Lung (tissue), 12 donors: ENCODE measurements around the gene TP53BP2. TPM values are rescaled to one million over a fixed set of nuclear protein-coding genes. Genes with fewer than 3 reads are reported as not detected.

Experiments
- ATAC-seq: fragments of 200-7000 bp; cut with Tn5 transposase; one replicate; pipeline ENCODE4 v1.9.1; 2020; ENCODE audit warnings: moderate number of reproducible peaks; ENCODE audit not compliant: insufficient read depth, low FRiP score
- DNase-seq, 3 donors: peaks; one replicate each; pipeline ENCODE4 v3.0.0-alpha.2; 2013 to 2017
- H3K27ac ChIP-seq, 2 donors: one replicate each; pipeline ENCODE4 v1.5.1; 2013; ENCODE audit warnings: mild to moderate bottlenecking in 2 of 2, moderate library complexity in 2 of 2, control low read depth in 1 of 2, inconsistent platforms in 1 of 2, low read depth in 1 of 2, low read length in 1 of 2
- H3K27me3 ChIP-seq, 3 donors: one replicate each; pipeline ENCODE4 v1.5.1; 2013; ENCODE audit warnings: low read length in 2 of 3; ENCODE audit not compliant: control insufficient read depth in 3 of 3, insufficient read depth in 3 of 3
- H3K36me3 ChIP-seq, 4 donors: one replicate each; pipeline ENCODE4 v1.5.1; 2013; ENCODE audit warnings: low read length in 4 of 4, mild to moderate bottlenecking in 1 of 4, moderate library complexity in 1 of 4; ENCODE audit not compliant: control insufficient read depth in 4 of 4, insufficient read depth in 4 of 4
- H3K4me1 ChIP-seq, 5 donors: one replicate each; pipeline ENCODE4 v1.5.1; 2013; ENCODE audit warnings: low read length in 5 of 5, mild to moderate bottlenecking in 2 of 5, moderate library complexity in 1 of 5; ENCODE audit not compliant: control insufficient read depth in 5 of 5, insufficient read depth in 5 of 5
- H3K4me3 ChIP-seq: one replicate; pipeline ENCODE4 v1.5.1; 2013; ENCODE audit warnings: mild to moderate bottlenecking, control low read depth, moderate library complexity
- H3K9ac ChIP-seq, 2 donors: one replicate each; pipeline ENCODE4 v1.5.1; 2013; ENCODE audit warnings: low read length in 2 of 2, control low read depth in 1 of 2; ENCODE audit not compliant: insufficient read depth in 1 of 2
- H3K9me3 ChIP-seq, 4 donors: one replicate each; pipeline ENCODE4 v1.5.1; 2013; ENCODE audit warnings: low read length in 3 of 4, mild to moderate bottlenecking in 1 of 4, moderate library complexity in 1 of 4; ENCODE audit not compliant: control insufficient read depth in 4 of 4, insufficient read depth in 3 of 4
- CTCF ChIP-seq: IDR thresholded peaks from 2 replicates; pipeline ENCODE4 v1.5.1; 2012; ENCODE audit warnings: mild to moderate bottlenecking; ENCODE audit errors: control extremely low read depth, extremely low read depth
- WGBS, 2 donors: extraction: QIAGEN DNeasy Blood & Tissue Kit; methylation state at CpG; one replicate each; pipeline ENCODE4 v1.1.7; 2013; 5-methylcytosine and 5-hydroxymethylcytosine counted together
- polyA plus RNA-seq, 2 donors: library from polyadenylated mRNA; stranded (reverse); fragments of 200-250 nt; gene quantifications; one replicate each; pipeline ENCODE4 v1.2.1, GENCODE V29; 2013
- total RNA-seq, 2 donors: library from RNA; depleted of rRNA in 1 of 2; stranded (reverse); fragments of >200 nt in 1 of 2; gene quantifications; one replicate each; pipeline ENCODE4 v1.2.1, GENCODE V29; 2014 to 2021
- donor health status: control.
- donor health status: control.
- donor health status: Bipolar disorder and iron deficiency.
- donor health status: healthy.
- donor health status: DM: yes; HTN: yes; CAD: no.

Gene TP53BP2
- total and polyA plus RNA-seq, 4 donors, result 11.5 to 94.2 (median 45.7) TPM

GRCh38 chr1:223733898-223734852 is 111.6 kb downstream of the TP53BP2 start:
- no peak overlapping the region for H3K4me3 ChIP-seq
- 60 to 77% methylated on average over 20 of the region's 20 CpGs for WGBS, 2 donors
- TF ChIP-seq CTCF, result no peak
- H3K27me3 ChIP-seq, result no peaks in the 10 kb centered on the region
- H3K36me3 ChIP-seq, result peaks cover 0 to 8% (median 0%) of the 10 kb centered on the region in 4 donors
- H3K9me3 ChIP-seq, result no peaks in the 10 kb centered on the region
- no peak for DNase-seq
- peak overlapping the region in 1 of 2 donors; percentile 20 for H3K9ac ChIP-seq
- H3K4me1 ChIP-seq, result peaks cover 24 to 48% (median 34%) of the 10 kb centered on the region in 5 donors
- H3K27ac ChIP-seq, result peak overlapping the region; percentile 28 to 90
- ATAC-seq, result no peak

GRCh38 chr1:223732993-223733798 is 112.6 kb downstream of the TP53BP2 start:
- peak overlapping the region; percentile 50 to 90 for H3K27ac ChIP-seq
- TF ChIP-seq CTCF, result no peak
- peaks cover 24 to 43% (median 30%) of the 10 kb centered on the region in 5 donors for H3K4me1 ChIP-seq
- H3K4me3 ChIP-seq, result no peak overlapping the region
- peak overlapping the region in 1 of 2 donors; percentile 20 for H3K9ac ChIP-seq
- ATAC-seq, result no peak
- 54 to 70% methylated on average over 6 of the region's 6 CpGs for WGBS, 2 donors
- no peaks in the 10 kb centered on the region for H3K27me3 ChIP-seq
- DNase-seq, result peak; percentile 75 to 91 (median 86)
- H3K9me3 ChIP-seq, result no peaks in the 10 kb centered on the region
- peaks cover 0 to 7% (median 0%) of the 10 kb centered on the region in 4 donors for H3K36me3 ChIP-seq

- WGBS, 2 donors, result 47 to 78% methylated on average over 13 of the region's 13 CpGs
- H3K9me3 ChIP-seq, result no peaks in the 10 kb centered on the region
- no peaks in the 10 kb centered on the region for H3K27me3 ChIP-seq
- no peak overlapping the region for H3K4me3 ChIP-seq
- H3K4me1 ChIP-seq, result peaks cover 24 to 55% (median 39%) of the 10 kb centered on the region in 5 donors
- peaks cover 0 to 7% (median 0%) of the 10 kb centered on the region in 4 donors for H3K36me3 ChIP-seq
- no peak for TF ChIP-seq CTCF
- H3K9ac ChIP-seq, result no peak overlapping the region
- DNase-seq, result peak; percentile 76 to 86 (median 83)
- H3K27ac ChIP-seq, result peak overlapping the region; percentile 14 to 63
- ATAC-seq, result no peak
Measured at GRCh38 chr1:223731133-223731770, 114.5 kb downstream of the TP53BP2 start.
